Measurements from ENCODE around the gene C6orf62.

GRCh38 chr6:24719125-24719971 lies at the start of gene C6orf62:
- TF ChIP-seq CTCF (conservative IDR thresholded peaks at IDR 0.05): no peak
- no peak for TF ChIP-seq ZFX (IDR thresholded peaks at IDR 0.05)

Data from C4-2B (cell line).